Muscle of leg (tissue), 11 donors: ENCODE results near the gene SATB2. TPM values are rescaled to one million over a fixed set of nuclear protein-coding genes. Genes with fewer than 3 reads are reported as not detected.

ENCODE experiments used
- DNase-seq: peaks from one replicate; pipeline ENCODE4 v3.0.0; 2013
- H3K27ac ChIP-seq: one replicate; pipeline ENCODE4 v1.5.1; 2013; ENCODE audit warnings: mild to moderate bottlenecking, low read length, control low read depth
- H3K27me3 ChIP-seq: one replicate; pipeline ENCODE4 v1.6.1; 2013; ENCODE audit warnings: low read length; ENCODE audit not compliant: control insufficient read depth, insufficient read depth
- H3K36me3 ChIP-seq: one replicate; pipeline ENCODE4 v1.6.1; 2013; ENCODE audit warnings: low read length; ENCODE audit not compliant: control insufficient read depth, insufficient read depth
- H3K4me1 ChIP-seq: one replicate; pipeline ENCODE4 v1.6.1; 2013; ENCODE audit warnings: low read length; ENCODE audit not compliant: control insufficient read depth, insufficient read depth
- H3K4me3 ChIP-seq: one replicate; pipeline ENCODE4 v1.5.1; 2013; ENCODE audit warnings: low read length, control low read depth
- H3K9me3 ChIP-seq: replicated peaks from 2 replicates; pipeline ENCODE4 v1.6.1; 2013; ENCODE audit warnings: low read depth, low read length; ENCODE audit not compliant: control insufficient read depth
- WGBS: methylation state at CpG from one replicate; pipeline ENCODE4 v1.1.5; 2013; ENCODE audit warnings: missing lambda C conversion rate; ENCODE audit not compliant: insufficient coverage; 5-methylcytosine and 5-hydroxymethylcytosine counted together
- polyA plus RNA-seq, 8 donors: library from polyadenylated mRNA; unstranded; fragments of 120-200 nt; gene quantifications; one replicate each; pipeline versions ENCODE4 v1.2.1 to v1.2.3, GENCODE V29; 2013; ENCODE audit warnings: inconsistent platforms in 1 of 8, low replicate concordance in 1 of 8; ENCODE audit not compliant: insufficient read length in 8 of 8, insufficient read depth in 1 of 8
- total RNA-seq: library from RNA; stranded (reverse); fragments of 120-200 nt; gene quantifications from one replicate; pipeline ENCODE4 v1.2.4, GENCODE V29; 2013

SATB2 gene
- total and polyA plus RNA-seq, 9 donors: 1.2 to 4.2 (median 2.8) TPM

- H3K9me3 ChIP-seq: no peaks in the 10 kb centered on the region
- H3K27me3 ChIP-seq: no peaks in the 10 kb centered on the region
- WGBS: 68% methylated on average over 6 of the region's 11 CpGs
- no peaks in the 10 kb centered on the region for H3K36me3 ChIP-seq
- no peak overlapping the region for H3K27ac ChIP-seq
- no peaks in the 10 kb centered on the region for H3K4me1 ChIP-seq
- H3K4me3 ChIP-seq: no peak overlapping the region
- DNase-seq: no peak
Observed at GRCh38 chr2:199433204-199433832, 24.4 kb downstream of the SATB2 start.

GRCh38 chr2:199431746-199432213 is 26.0 kb downstream of the SATB2 start:
- Histone ChIP-seq H3K27me3 (no peaks in the 10 kb centered on the region), H3K9me3 (no peaks in the 10 kb centered on the region), H3K27ac (no peak overlapping the region), H3K4me3 (no peak overlapping the region), H3K36me3 (no peaks in the 10 kb centered on the region), H3K4me1 (no peaks in the 10 kb centered on the region)
- no peak for DNase-seq
- WGBS: no CpG with 5 or more reads among the region's 11 CpGs

- Histone ChIP-seq H3K4me1 (no peaks in the 10 kb centered on the region), H3K27ac (no peak overlapping the region), H3K9me3 (no peaks in the 10 kb centered on the region), H3K36me3 (no peaks in the 10 kb centered on the region), H3K27me3 (no peaks in the 10 kb centered on the region), H3K4me3 (no peak overlapping the region)
- DNase-seq: no peak
- no CpG with 5 or more reads among the region's 3 CpGs for WGBS
Observed at GRCh38 chr2:199430214-199430613, 27.5 kb downstream of the SATB2 start.

GRCh38 chr2:199428291-199428690 is 29.4 kb downstream of the SATB2 start:
- no CpG with 5 or more reads among the region's 3 CpGs for WGBS
- H3K4me3 ChIP-seq: no peak overlapping the region
- DNase-seq: no peak
- no peaks in the 10 kb centered on the region for H3K27me3 ChIP-seq
- H3K36me3 ChIP-seq: no peaks in the 10 kb centered on the region
- no peak overlapping the region for H3K27ac ChIP-seq
- no peaks in the 10 kb centered on the region for H3K9me3 ChIP-seq
- no peaks in the 10 kb centered on the region for H3K4me1 ChIP-seq

- H3K4me1 ChIP-seq: no peaks in the 10 kb centered on the region
- H3K27me3 ChIP-seq: no peaks in the 10 kb centered on the region
- no peak overlapping the region for H3K27ac ChIP-seq
- DNase-seq: no peak
- no peaks in the 10 kb centered on the region for H3K9me3 ChIP-seq
- no peak overlapping the region for H3K4me3 ChIP-seq
- WGBS: 86% methylated on average over 1 of the region's 4 CpGs
- no peaks in the 10 kb centered on the region for H3K36me3 ChIP-seq
Observed at GRCh38 chr2:199424160-199424559, 33.6 kb downstream of the SATB2 start.

- Histone ChIP-seq H3K27me3 (no peaks in the 10 kb centered on the region), H3K4me3 (no peak overlapping the region), H3K4me1 (no peaks in the 10 kb centered on the region), H3K36me3 (no peaks in the 10 kb centered on the region), H3K9me3 (no peaks in the 10 kb centered on the region), H3K27ac (no peak overlapping the region)
- no peak for DNase-seq
- WGBS: no CpG with 5 or more reads among the region's 5 CpGs
Observed at GRCh38 chr2:199419428-199419827, 38.3 kb downstream of the SATB2 start.

GRCh38 chr2:199414465-199414864 is 43.3 kb downstream of the SATB2 start:
- no peak overlapping the region for H3K27ac ChIP-seq
- H3K36me3 ChIP-seq: no peaks in the 10 kb centered on the region
- H3K4me1 ChIP-seq: no peaks in the 10 kb centered on the region
- no peak overlapping the region for H3K4me3 ChIP-seq
- no peaks in the 10 kb centered on the region for H3K9me3 ChIP-seq
- 83% methylated on average over 6 of the region's 7 CpGs for WGBS
- no peak for DNase-seq
- H3K27me3 ChIP-seq: no peaks in the 10 kb centered on the region

- H3K27ac ChIP-seq: no peak overlapping the region
- H3K27me3 ChIP-seq: no peaks in the 10 kb centered on the region
- no CpG with 5 or more reads among the region's 3 CpGs for WGBS
- H3K9me3 ChIP-seq: no peaks in the 10 kb centered on the region
- DNase-seq: no peak
- no peak overlapping the region for H3K4me3 ChIP-seq
- H3K4me1 ChIP-seq: no peaks in the 10 kb centered on the region
- H3K36me3 ChIP-seq: no peaks in the 10 kb centered on the region
Observed at GRCh38 chr2:199414001-199414400, 43.7 kb downstream of the SATB2 start.

- Histone ChIP-seq H3K4me1 (no peaks in the 10 kb centered on the region), H3K4me3 (no peak overlapping the region), H3K27me3 (no peaks in the 10 kb centered on the region), H3K9me3 (no peaks in the 10 kb centered on the region), H3K27ac (no peak overlapping the region), H3K36me3 (no peaks in the 10 kb centered on the region)
- 40% methylated on average over 1 of the region's 4 CpGs for WGBS
- DNase-seq: no peak
Observed at GRCh38 chr2:199409759-199410529, 47.8 kb downstream of the SATB2 start.

GRCh38 chr2:199407421-199407820 is 50.3 kb downstream of the SATB2 start:
- H3K4me1 ChIP-seq: no peaks in the 10 kb centered on the region
- no peak overlapping the region for H3K4me3 ChIP-seq
- no peaks in the 10 kb centered on the region for H3K36me3 ChIP-seq
- H3K9me3 ChIP-seq: no peaks in the 10 kb centered on the region
- H3K27me3 ChIP-seq: no peaks in the 10 kb centered on the region
- H3K27ac ChIP-seq: no peak overlapping the region
- DNase-seq: no peak
